Testis (tissue), 2 donors: ENCODE results near the gene CPT1B.

ENCODE experiments used
- POLR2A ChIP-seq: fragments of 450-650 bp; IDR thresholded peaks from one replicate; pipeline ENCODE4 v1.6.1; 2017; ENCODE audit warnings: antibody characterized with exemption, mild to moderate bottlenecking, moderate library complexity
- TF ChIP-seq, protein P1 (sequence below), 3 experiments: fragments of 450-650 bp in 2 of 3; fragments of 200-600 bp in 1 of 3; sonication (generic) in 1 of 3; IDR thresholded peaks; one replicate each; pipeline ENCODE4 v1.5.1; 2016 to 2019; ENCODE audit warnings: antibody characterized with exemption in 3 of 3, mild to moderate bottlenecking in 2 of 3, moderate library complexity in 1 of 3

DNA sequence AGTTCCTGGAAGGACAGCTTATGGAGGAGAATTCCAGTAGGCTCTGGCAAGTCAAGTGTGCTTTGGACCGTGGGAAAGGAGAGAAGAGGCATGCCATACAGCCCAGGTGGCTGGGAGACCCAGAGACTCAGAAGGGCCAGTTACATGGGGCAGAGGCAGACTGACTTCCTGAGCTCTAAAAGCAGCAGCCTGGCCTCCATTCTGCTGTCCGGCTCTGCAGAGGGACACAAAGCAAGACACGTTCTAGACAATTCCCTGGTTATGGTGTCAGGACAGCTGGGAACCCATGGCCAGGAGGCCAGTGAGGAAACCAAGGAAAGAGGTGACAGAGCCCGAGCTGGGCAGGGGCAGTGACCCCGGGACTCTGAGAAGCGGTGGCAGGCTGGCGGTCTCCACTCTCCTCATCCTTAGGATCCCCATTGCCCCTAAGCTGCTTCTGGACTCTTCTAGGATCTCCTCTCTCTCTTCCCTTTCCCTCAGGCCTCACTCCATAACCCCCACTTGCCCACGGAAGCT lies 2.7 kb downstream of the CPT1B start:
- TF ChIP-seq, protein P1, sequence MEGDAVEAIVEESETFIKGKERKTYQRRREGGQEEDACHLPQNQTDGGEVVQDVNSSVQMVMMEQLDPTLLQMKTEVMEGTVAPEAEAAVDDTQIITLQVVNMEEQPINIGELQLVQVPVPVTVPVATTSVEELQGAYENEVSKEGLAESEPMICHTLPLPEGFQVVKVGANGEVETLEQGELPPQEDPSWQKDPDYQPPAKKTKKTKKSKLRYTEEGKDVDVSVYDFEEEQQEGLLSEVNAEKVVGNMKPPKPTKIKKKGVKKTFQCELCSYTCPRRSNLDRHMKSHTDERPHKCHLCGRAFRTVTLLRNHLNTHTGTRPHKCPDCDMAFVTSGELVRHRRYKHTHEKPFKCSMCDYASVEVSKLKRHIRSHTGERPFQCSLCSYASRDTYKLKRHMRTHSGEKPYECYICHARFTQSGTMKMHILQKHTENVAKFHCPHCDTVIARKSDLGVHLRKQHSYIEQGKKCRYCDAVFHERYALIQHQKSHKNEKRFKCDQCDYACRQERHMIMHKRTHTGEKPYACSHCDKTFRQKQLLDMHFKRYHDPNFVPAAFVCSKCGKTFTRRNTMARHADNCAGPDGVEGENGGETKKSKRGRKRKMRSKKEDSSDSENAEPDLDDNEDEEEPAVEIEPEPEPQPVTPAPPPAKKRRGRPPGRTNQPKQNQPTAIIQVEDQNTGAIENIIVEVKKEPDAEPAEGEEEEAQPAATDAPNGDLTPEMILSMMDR (IDR thresholded peaks at IDR 0.05) = no peak
- no peak for TF ChIP-seq POLR2A
